ENCODE measurements around the gene KANSL1.

GRCh38 chr17:46135879-46136563, 57.2 kb downstream of the KANSL1 start:
- no peak for TF ChIP-seq POLR2AphosphoS5 (IDR thresholded peaks at IDR 0.05; ENCODE audit: low read depth, low read length)
- no peak for TF ChIP-seq TAF1 (IDR thresholded peaks at IDR 0.05; ENCODE audit: borderline replicate concordance, low read depth, low read length)
- TF ChIP-seq POLR2A (IDR thresholded peaks at IDR 0.05; ENCODE audit: low read depth, low read length): no peak
